GM21515 (cell line): Measurements from ENCODE around the gene KCNMB1.

Source experiments
- ATAC-seq: cut with Tn5 transposase; IDR thresholded peaks from one replicate; pipeline ENCODE4 v1.9.1; 2021; ENCODE audit not compliant: unreplicated experiment

KCNMB1 gene

GRCh38 chr5:170416526-170416925 is 27.4 kb upstream of the KCNMB1 start:
- ATAC-seq = no peak

GRCh38 chr5:170414786-170415185 is 25.6 kb upstream of the KCNMB1 start:
- no peak for ATAC-seq

- ATAC-seq = no peak
Measured at GRCh38 chr5:170413897-170414296, 24.7 kb upstream of the KCNMB1 start.

- ATAC-seq = no peak
Measured at GRCh38 chr5:170411100-170411499, 21.9 kb upstream of the KCNMB1 start.

- no peak for ATAC-seq
Measured at GRCh38 chr5:170410401-170410800, 21.2 kb upstream of the KCNMB1 start.

- no peak for ATAC-seq
Measured at GRCh38 chr5:170408877-170409660, 19.9 kb upstream of the KCNMB1 start.

GRCh38 chr5:170408226-170408625 is 19.1 kb upstream of the KCNMB1 start:
- ATAC-seq = no peak

GRCh38 chr5:170407062-170407461 is 17.9 kb upstream of the KCNMB1 start:
- ATAC-seq = no peak

GRCh38 chr5:170405817-170406216 is 16.6 kb upstream of the KCNMB1 start:
- ATAC-seq = no peak

GRCh38 chr5:170404398-170404797 is 15.2 kb upstream of the KCNMB1 start:
- no peak for ATAC-seq

GRCh38 chr5:170403675-170404074 is 14.5 kb upstream of the KCNMB1 start:
- no peak for ATAC-seq

GRCh38 chr5:170402508-170402907 is 13.3 kb upstream of the KCNMB1 start:
- no peak for ATAC-seq

- ATAC-seq = no peak
Measured at GRCh38 chr5:170397059-170397458, 7.9 kb upstream of the KCNMB1 start.

GRCh38 chr5:170393958-170394357 is 4.8 kb upstream of the KCNMB1 start:
- ATAC-seq = no peak

- ATAC-seq = no peak
Measured at GRCh38 chr5:170393235-170393634, 4.1 kb upstream of the KCNMB1 start.

- ATAC-seq = no peak
Measured at GRCh38 chr5:170390472-170390871, 1.3 kb upstream of the KCNMB1 start.

GRCh38 chr5:170389550-170389892 is 354 bp upstream of the KCNMB1 start:
- ATAC-seq = no peak

GRCh38 chr5:170387775-170388639 is 1.2 kb downstream of the KCNMB1 start:
- no peak for ATAC-seq

- ATAC-seq = no peak
Measured at GRCh38 chr5:170386743-170387395, 2.3 kb downstream of the KCNMB1 start.

GRCh38 chr5:170383227-170383626 is 5.9 kb downstream of the KCNMB1 start:
- ATAC-seq = no peak

GRCh38 chr5:170382790-170383189 is 6.4 kb downstream of the KCNMB1 start:
- no peak for ATAC-seq
